HG02938 (cell line): Measurements from ENCODE around the gene BLMH.
"Not testable (repeated sequence)": the region's sequence is repeated elsewhere in the genome, so short reads cannot be mapped to it uniquely, and the experiment has no call there.

ENCODE experiments used
- ATAC-seq: cut with Tn5 transposase; IDR thresholded peaks from one replicate; pipeline ENCODE4 v1.9.1; 2021; ENCODE audit warnings: mild to moderate bottlenecking, moderate library complexity; ENCODE audit not compliant: unreplicated experiment

Gene BLMH

GRCh38 chr17:30230596-30231125 is 61.1 kb downstream of the BLMH start:
- no peak for ATAC-seq

DNA sequence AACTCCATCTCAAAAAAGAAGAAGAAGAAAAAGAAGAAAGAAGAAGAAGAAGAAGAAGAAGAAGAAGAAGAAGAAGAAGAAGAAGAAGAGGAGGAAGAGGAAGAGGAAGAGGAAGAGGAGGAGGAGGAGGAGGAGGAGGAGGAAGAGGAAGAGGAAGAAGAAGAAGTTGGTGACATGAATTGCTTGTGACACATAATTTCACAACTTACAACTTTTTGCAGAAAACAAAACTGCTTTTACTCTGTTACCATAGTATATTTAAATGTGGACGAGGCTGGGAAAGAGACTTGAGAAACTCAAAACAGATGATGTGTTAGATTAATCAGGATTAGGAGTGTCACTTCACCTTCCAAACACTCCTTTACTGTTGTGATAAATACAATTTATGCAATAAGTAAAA is 61.7 kb downstream of the BLMH start:
- not testable (repeated sequence) for ATAC-seq

GRCh38 chr17:30229012-30229411 is 62.7 kb downstream of the BLMH start:
- ATAC-seq = no peak

DNA sequence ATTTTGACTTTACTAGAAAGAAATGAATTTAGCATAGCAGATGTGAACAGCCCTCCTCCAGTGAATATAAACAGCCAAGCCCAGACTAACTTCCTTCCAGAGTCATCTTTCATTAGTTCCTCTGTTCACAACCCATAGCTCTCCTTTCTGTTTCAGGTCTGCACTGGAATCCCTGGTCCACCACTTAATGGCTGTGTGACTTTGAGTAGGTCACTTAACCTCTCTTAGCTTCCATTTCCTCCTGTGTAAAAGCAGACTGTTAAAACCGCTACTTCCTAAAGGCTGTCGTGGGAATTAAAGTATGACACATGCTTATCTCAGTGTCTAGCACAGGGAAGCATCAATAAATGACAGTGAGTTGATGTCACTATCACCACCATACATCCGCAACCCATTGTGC is 63.7 kb downstream of the BLMH start:
- no peak for ATAC-seq

- no peak for ATAC-seq
These were observed 64.9 kb downstream of the BLMH start for GRCh38 chr17:30226878-30227277.

GRCh38 chr17:30225919-30226553 is 65.7 kb downstream of the BLMH start:
- ATAC-seq = no peak

GRCh38 chr17:30225112-30225511 is 66.6 kb downstream of the BLMH start:
- ATAC-seq = no peak

DNA sequence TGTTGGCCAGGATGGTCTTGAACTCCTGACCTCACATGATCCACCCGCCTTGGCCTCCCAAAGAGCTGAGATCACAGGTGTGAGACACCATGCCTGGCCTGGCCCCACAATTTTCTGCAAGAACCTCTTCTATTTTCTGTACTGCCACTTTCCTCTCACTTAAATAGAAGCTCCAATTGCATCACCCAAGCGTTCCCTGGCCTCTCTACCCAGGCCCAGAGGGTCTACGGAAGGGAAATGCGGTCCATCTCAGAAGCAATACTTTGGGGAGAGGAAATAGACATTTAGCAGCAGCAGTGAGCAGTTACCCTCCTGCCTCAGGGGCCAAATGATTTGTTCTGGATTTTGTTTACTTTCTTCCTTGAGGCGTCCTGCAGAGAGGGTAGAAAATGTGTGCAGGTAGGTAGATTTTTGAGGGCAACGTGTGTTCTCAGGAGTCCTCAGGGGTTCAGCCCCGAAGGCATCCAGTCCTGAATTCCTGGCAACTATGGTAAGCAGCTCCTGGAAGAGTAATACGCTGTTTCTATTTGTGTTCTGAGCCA is 67.3 kb downstream of the BLMH start:
- no peak for ATAC-seq

DNA sequence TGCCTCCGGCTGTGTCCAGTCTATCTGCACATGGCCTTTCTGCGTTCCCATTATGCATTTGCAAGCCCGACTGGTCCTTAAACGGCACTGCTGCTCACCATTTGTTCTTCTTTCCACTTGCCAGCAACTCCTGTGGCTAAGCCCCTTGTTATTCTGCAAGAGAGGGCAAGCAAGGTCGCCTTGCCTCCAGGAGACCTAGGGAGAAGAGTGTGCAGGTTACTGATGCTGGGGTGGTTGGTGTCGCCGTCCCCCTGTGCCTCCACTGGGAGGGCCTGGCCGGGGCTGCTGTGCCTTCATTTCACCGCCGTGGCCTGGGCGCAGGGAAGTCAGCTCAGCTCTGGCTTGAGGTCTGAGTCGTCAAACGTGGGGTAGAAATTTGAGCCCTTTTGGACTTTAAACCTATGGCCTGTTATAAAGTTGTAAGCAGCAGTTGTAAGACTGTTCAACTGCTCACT is 69.0 kb downstream of the BLMH start:
- ATAC-seq = no peak

GRCh38 chr17:30222251-30222650 is 69.5 kb downstream of the BLMH start:
- ATAC-seq = no peak

DNA sequence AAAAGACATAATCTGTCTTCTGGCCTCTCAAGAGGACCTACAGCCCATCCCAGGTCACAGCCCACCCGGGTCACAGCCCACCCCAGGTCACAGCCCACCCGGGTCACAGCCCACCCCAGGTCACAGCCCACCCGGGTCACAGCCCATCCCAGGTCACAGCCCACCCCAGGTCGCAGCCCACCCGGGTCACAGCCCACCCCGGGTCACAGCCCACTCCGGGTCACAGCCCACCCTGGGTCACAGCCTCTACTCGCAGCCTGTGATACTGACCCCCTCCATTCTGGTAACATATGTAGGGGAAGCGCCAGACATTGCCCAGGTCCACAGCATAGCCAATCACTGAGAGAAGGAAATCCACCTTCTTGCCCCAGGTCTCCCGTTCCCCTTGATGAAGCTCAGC is 70.4 kb downstream of the BLMH start:
- ATAC-seq = no peak

DNA sequence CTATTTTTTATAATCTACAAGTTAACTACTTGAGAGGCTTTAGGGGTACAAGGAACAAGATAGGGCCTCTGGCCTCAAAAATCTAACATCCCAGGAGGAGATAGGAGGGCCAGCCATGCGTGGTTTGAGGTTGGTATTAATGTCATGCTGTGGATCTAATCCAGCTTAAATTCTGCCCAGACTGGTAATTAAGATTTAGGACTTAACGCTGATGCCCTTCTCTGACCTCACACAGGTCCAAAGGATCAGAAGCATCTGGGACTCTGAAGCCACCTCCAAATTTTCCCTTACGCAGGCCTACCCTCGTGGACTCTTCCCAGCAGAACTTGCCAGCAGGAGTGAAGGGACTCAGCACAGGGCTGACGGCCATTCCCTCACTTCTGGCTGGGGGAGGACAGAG is 71.3 kb downstream of the BLMH start:
- no peak for ATAC-seq

DNA sequence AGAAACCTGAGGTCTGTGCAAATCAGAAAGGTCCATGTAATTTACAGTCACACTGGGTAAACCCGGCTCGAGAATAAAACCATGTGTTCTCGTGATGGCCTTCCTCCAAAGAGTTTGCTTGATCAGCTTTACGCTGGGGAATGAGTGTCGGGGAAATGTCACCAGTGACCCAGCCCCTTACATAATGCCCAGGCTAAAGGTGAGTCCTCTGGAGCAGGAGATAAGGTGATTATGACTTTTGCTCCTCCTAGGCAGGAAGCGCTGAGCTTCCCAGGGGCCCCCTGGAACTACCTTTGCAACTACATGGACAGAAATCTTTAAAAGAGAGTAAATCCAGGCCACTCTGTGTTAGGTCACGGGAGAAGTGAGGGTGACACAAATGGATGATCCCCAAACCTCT is 71.9 kb downstream of the BLMH start:
- ATAC-seq = no peak

DNA sequence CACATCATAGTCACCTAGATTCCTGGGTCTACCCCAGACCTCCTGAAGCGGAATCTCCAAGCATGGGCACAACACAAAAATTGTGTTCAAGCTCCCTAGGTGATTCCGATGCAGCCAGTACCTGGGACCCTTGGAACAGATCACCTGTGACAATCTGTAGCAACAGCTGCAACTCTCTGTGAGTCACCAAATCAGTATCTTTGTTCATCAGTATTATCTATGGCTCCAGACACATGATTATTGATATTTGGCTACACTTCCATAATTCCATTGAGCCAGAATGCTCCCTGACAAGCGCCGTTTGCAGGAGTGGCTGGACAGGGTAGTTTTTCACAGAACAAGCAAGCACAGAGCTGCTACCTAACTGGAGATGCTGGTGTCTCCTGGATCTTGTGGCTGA is 72.4 kb downstream of the BLMH start:
- no peak for ATAC-seq

DNA sequence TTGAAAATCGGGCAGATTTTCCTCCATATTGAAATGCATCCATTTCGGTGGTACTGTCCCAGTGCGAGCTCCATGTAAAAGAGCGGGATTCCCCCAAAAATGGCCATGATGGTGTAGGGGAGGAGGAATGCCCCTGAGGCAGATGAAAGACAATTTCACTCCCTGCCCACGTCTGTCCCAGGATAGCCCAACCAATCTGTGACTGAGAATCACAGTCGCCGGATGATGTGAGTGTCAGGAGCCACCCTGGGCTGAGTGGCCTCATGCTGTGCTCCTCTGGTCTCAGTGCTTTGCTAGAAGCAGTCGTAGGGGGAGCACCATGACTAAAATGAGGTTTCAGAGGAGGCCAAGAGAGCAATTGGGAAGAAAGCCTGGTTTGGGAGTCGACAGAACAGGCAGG is 72.9 kb downstream of the BLMH start:
- ATAC-seq = no peak

- ATAC-seq = no peak
These were observed 73.9 kb downstream of the BLMH start for GRCh38 chr17:30217746-30218245.

GRCh38 chr17:30217054-30217453 is 74.7 kb downstream of the BLMH start:
- no peak for ATAC-seq

GRCh38 chr17:30212750-30213149 is 79.0 kb downstream of the BLMH start:
- ATAC-seq = peak; percentile 71

DNA sequence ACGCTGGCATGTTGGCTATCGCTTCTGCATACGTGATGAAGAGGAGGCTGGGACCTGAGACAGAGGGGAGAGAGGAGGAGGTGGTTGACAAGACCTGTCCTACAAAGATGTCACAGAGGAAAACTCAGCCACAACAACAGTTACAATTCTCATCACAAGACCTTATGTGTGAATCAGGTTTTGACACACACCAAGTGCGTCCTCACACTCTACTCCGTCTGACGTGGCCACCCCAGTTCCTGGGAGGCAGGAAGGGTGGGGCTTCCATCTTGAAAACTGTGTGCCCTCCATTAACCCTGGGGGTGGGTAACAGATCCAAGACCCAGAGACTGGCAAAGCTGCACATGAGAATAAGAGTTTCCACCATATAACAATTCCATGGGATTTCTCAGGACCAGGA is 80.4 kb downstream of the BLMH start:
- ATAC-seq = no peak

- no peak for ATAC-seq
These were observed 80.8 kb downstream of the BLMH start for GRCh38 chr17:30210901-30211300.

GRCh38 chr17:30210366-30210765 is 81.4 kb downstream of the BLMH start:
- no peak for ATAC-seq

DNA sequence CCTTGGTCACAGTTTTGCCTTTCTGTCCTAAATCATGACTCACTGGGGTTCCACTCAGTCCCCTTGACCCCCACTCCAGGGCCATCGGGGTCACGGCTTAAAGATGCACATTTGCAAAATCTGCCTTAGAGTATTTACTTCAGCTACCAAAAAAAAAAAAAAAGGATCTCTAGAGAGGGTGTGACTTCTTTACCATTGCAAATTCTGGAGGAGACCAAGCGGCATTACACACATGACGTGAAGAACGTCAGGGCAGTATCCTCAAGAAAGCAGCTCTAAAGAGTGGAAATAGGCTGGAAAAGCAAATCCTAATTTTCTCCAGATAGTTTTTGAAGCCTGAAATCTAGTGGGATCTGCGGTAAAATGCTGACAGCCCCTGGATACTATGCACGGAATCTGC is 81.8 kb downstream of the BLMH start:
- no peak for ATAC-seq

DNA sequence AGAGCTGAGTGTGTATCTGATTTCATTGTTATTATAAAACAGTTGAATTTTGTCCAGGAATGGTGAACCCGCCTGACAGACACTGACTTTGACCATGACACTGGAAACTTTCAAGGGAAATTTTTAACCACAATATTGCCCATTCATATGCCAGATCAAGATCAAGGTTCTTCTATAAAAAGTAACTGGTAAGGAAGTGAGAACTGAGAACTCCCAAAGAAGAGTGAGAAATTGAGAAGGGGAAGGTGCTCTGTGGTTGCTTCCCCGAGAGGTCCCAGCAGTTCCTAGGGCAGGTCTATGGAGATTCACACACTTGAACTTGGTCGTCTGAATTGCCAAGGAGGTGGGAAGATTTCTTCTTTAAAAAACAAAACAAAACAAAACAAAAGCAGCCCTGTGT is 83.5 kb downstream of the BLMH start:
- ATAC-seq = no peak
